HG02973 (cell line): ENCODE results near the gene PPP1R37.

Source experiments
- ATAC-seq: cut with Tn5 transposase; IDR thresholded peaks from one replicate; pipeline ENCODE4 v1.9.1; 2021; ENCODE audit warnings: moderate library complexity; ENCODE audit not compliant: unreplicated experiment

PPP1R37 gene

GRCh38 chr19:45092747-45093678 is at the start of gene PPP1R37:
TSS of gene PPP1R37 (plus strand) at chr19:45093179. CDS start at chr19:45093326, 147 bp downstream.
- ATAC-seq = peak; percentile 43

- ATAC-seq = no peak
These were observed 47.2 kb upstream of the PPP1R37 start for GRCh38 chr19:45045671-45046353.

GRCh38 chr19:45046355-45046754 is 46.6 kb upstream of the PPP1R37 start:
- no peak for ATAC-seq

GRCh38 chr19:45047188-45047797 is 45.7 kb upstream of the PPP1R37 start:
- ATAC-seq = no peak

GRCh38 chr19:45049073-45049736 is 43.8 kb upstream of the PPP1R37 start:
- no peak for ATAC-seq

GRCh38 chr19:45050036-45050435 is 42.9 kb upstream of the PPP1R37 start:
- no peak for ATAC-seq

GRCh38 chr19:45051929-45052579 is 40.9 kb upstream of the PPP1R37 start:
- ATAC-seq = no peak

- no peak for ATAC-seq
These were observed 36.1 kb upstream of the PPP1R37 start for GRCh38 chr19:45056831-45057230.

- ATAC-seq = no peak
These were observed 35.5 kb upstream of the PPP1R37 start for GRCh38 chr19:45057444-45057843.

- no peak for ATAC-seq
These were observed 34.3 kb upstream of the PPP1R37 start for GRCh38 chr19:45058622-45059159.

GRCh38 chr19:45059258-45059965 is 33.6 kb upstream of the PPP1R37 start:
- ATAC-seq = peak; percentile 38

- ATAC-seq = no peak
These were observed 31.0 kb upstream of the PPP1R37 start for GRCh38 chr19:45061965-45062364.

GRCh38 chr19:45063851-45064801 is 28.9 kb upstream of the PPP1R37 start:
- no peak for ATAC-seq

- ATAC-seq = no peak
These were observed 25.9 kb upstream of the PPP1R37 start for GRCh38 chr19:45066921-45067661.

GRCh38 chr19:45068041-45068440 is 24.9 kb upstream of the PPP1R37 start:
- no peak for ATAC-seq

- no peak for ATAC-seq
These were observed 23.9 kb upstream of the PPP1R37 start for GRCh38 chr19:45069056-45069455.

GRCh38 chr19:45070214-45070613 is 22.8 kb upstream of the PPP1R37 start:
- no peak for ATAC-seq
